Trophoblast cell (in vitro differentiated cells and primary cell): ENCODE results near the gene KIF20A.

Experiments used
- DNase-seq, 2 donors: peaks; one replicate each; pipeline ENCODE4 v3.0.0-alpha.2; 2016
- H2AFZ ChIP-seq: 2 replicates; pipeline ENCODE4 v1.6.1; 2013; ENCODE audit warnings: low read length, moderate library complexity, mild to moderate bottlenecking; ENCODE audit not compliant: insufficient read depth, poor library complexity
- H2AK5ac ChIP-seq: 2 replicates; pipeline ENCODE4 v1.6.1; 2013; ENCODE audit warnings: mild to moderate bottlenecking, low read length
- H2BK120ac ChIP-seq: 2 replicates; pipeline ENCODE4 v1.6.1; 2013; ENCODE audit warnings: low read length, mild to moderate bottlenecking, moderate library complexity; ENCODE audit not compliant: insufficient read depth, poor library complexity
- H2BK12ac ChIP-seq: 2 replicates; pipeline ENCODE4 v1.6.1; 2013; ENCODE audit warnings: mild to moderate bottlenecking, low read length, moderate library complexity
- H2BK5ac ChIP-seq: 2 replicates; pipeline ENCODE4 v1.6.1; 2013; ENCODE audit warnings: low read length, low read depth, moderate library complexity, mild to moderate bottlenecking; ENCODE audit not compliant: poor library complexity
- H3K14ac ChIP-seq: 2 replicates; pipeline ENCODE4 v1.6.1; 2013; ENCODE audit warnings: mild to moderate bottlenecking, low read length
- H3K18ac ChIP-seq: 2 replicates; pipeline ENCODE4 v1.6.1; 2013; ENCODE audit warnings: mild to moderate bottlenecking, low read length
- H3K23ac ChIP-seq: 2 replicates; pipeline ENCODE4 v1.6.1; 2013; ENCODE audit warnings: low read length
- H3K27ac ChIP-seq: 2 replicates; pipeline ENCODE4 v1.5.1; 2013; ENCODE audit warnings: low read depth, mild to moderate bottlenecking, inconsistent platforms, low read length, moderate library complexity
- H3K27me3 ChIP-seq: 2 replicates; pipeline ENCODE4 v1.6.1; 2013; ENCODE audit warnings: inconsistent platforms, mild to moderate bottlenecking, low read length, moderate library complexity; ENCODE audit not compliant: insufficient read depth
- H3K36me3 ChIP-seq, 2 experiments: 1 replicate in 1 of 2; 2 replicates in 1 of 2; pipeline ENCODE4 v1.6.1; 2013; ENCODE audit warnings: low read length in 2 of 2, mild to moderate bottlenecking in 2 of 2, moderate library complexity in 1 of 2; ENCODE audit not compliant: insufficient read depth in 2 of 2, control insufficient read depth in 1 of 2
- H3K4ac ChIP-seq: 2 replicates; pipeline ENCODE4 v1.6.1; 2013; ENCODE audit warnings: low read depth, mild to moderate bottlenecking, low read length, moderate library complexity
- H3K4me1 ChIP-seq, 2 experiments: 1 replicate in 1 of 2; 2 replicates in 1 of 2; pipeline ENCODE4 v1.6.1; 2013; ENCODE audit warnings: low read length in 2 of 2, mild to moderate bottlenecking in 2 of 2, moderate library complexity in 1 of 2; ENCODE audit not compliant: insufficient read depth in 2 of 2, control insufficient read depth in 1 of 2
- H3K4me2 ChIP-seq: 2 replicates; pipeline ENCODE4 v1.6.1; 2013; ENCODE audit warnings: inconsistent platforms, mild to moderate bottlenecking, low read length, moderate library complexity
- H3K4me3 ChIP-seq: 2 replicates; pipeline ENCODE4 v1.5.1; 2013; ENCODE audit warnings: mild to moderate bottlenecking, low read depth, low read length, inconsistent platforms
- H3K79me1 ChIP-seq: one replicate; pipeline ENCODE4 v1.6.1; 2013; ENCODE audit warnings: low read length
- H3K79me2 ChIP-seq: 2 replicates; pipeline ENCODE4 v1.6.1; 2013; ENCODE audit warnings: low read length, mild to moderate bottlenecking; ENCODE audit not compliant: control insufficient read depth, insufficient read depth, poor library complexity
- H3K9ac ChIP-seq: 2 replicates; pipeline ENCODE4 v1.6.1; 2013; ENCODE audit warnings: mild to moderate bottlenecking, low read length
- H3K9me3 ChIP-seq: 2 replicates; pipeline ENCODE4 v1.6.1; 2013; ENCODE audit warnings: low read depth, mild to moderate bottlenecking, control low read depth, inconsistent platforms, low read length; ENCODE audit not compliant: insufficient read depth
- H4K12ac ChIP-seq: 2 replicates; pipeline ENCODE4 v1.6.1; 2013; ENCODE audit warnings: low read depth, mild to moderate bottlenecking, low read length, moderate library complexity
- H4K8ac ChIP-seq: 2 replicates; pipeline ENCODE4 v1.6.1; 2013; ENCODE audit warnings: low read depth, mild to moderate bottlenecking, low read length, moderate library complexity
- H4K91ac ChIP-seq: one replicate; pipeline ENCODE4 v1.6.1; 2013; ENCODE audit warnings: low read depth, mild to moderate bottlenecking, low read length, moderate library complexity
- WGBS: extraction: QIAGEN DNeasy Blood & Tissue Kit; methylation state at CpG from one replicate; pipeline ENCODE4 v1.1.7; 2013; ENCODE audit warnings: missing lambda C conversion rate; ENCODE audit not compliant: insufficient read length, insufficient coverage; ENCODE audit errors: extremely low coverage; 5-methylcytosine and 5-hydroxymethylcytosine counted together

The KIF20A gene

DNA sequence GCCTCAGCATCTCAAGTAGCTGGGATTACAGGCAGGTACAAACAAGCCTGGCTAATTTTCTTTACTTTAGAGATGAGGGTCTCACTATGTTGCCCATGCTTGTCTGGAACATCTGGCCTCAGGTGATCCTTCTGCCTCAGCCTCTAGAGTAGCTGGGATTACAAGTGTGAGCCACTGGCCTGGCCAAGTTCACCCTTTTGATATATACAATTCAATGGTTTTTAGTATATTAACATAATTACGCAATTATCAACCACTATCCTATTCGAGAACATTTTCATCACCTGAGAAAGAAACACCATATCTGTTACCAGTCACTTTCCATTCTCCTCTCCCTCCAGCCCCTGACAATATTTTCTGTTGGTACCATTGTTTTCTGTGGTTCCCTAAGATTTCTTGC, 37.9 kb downstream of the KIF20A start:
- Histone ChIP-seq H3K4ac (no peak overlapping the region), H3K4me3 (no peak overlapping the region), H2AK5ac (no peak overlapping the region), H2BK5ac (no peak overlapping the region), H3K79me1 (peaks cover 3% of the 10 kb centered on the region), H3K9ac (no peak overlapping the region), H2BK120ac (no peak overlapping the region), H3K36me3 (no peaks in the 10 kb centered on the region), H4K8ac (no peak overlapping the region), H3K27me3 (no peaks in the 10 kb centered on the region), H3K18ac (no peak overlapping the region), H3K23ac (no peak overlapping the region), H3K79me2 (peaks cover 4% of the 10 kb centered on the region), H3K14ac (no peak overlapping the region), H4K12ac (no peak overlapping the region), H3K9me3 (no peaks in the 10 kb centered on the region), H3K4me2 (no peak overlapping the region), H2AFZ (no peak overlapping the region), H3K4me1 (no peaks in the 10 kb centered on the region), H4K91ac (no peak overlapping the region), H2BK12ac (no peak overlapping the region), H3K27ac (no peak overlapping the region)
- WGBS, result no CpG with 5 or more reads among the region's 2 CpGs
- no peak for DNase-seq

DNA sequence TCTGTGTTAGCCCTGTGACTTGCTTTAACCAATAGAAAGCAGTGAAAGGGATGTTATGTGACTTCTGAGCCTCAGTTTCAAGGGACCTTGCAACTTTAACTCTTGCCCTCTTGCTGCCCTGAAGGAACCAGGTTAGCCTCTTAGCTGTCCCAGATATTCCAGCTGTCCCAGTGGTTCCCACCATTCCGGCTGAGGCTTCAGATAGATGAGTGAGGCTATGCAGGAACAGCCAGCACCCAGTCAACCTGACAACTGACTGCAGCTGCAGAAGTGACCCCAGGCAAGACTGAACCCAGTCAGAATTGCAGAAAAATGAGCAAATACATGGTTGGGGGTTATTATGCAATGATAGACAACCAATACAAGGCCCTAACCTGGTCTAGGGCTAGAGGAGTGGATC, 44.6 kb downstream of the KIF20A start:
- Histone ChIP-seq H3K4me2 (no peak overlapping the region), H3K36me3 (no peaks in the 10 kb centered on the region), H2BK5ac (no peak overlapping the region), H3K14ac (no peak overlapping the region), H3K23ac (no peak overlapping the region), H3K4me3 (no peak overlapping the region), H3K27ac (no peak overlapping the region), H3K9me3 (no peaks in the 10 kb centered on the region), H3K9ac (no peak overlapping the region), H2BK12ac (no peak overlapping the region), H3K79me2 (no peaks in the 10 kb centered on the region), H4K8ac (no peak overlapping the region), H3K4ac (no peak overlapping the region), H2AFZ (no peak overlapping the region), H2BK120ac (no peak overlapping the region), H3K27me3 (no peaks in the 10 kb centered on the region), H4K91ac (no peak overlapping the region), H3K79me1 (no peaks in the 10 kb centered on the region), H2AK5ac (no peak overlapping the region), H4K12ac (no peak overlapping the region), H3K18ac (no peak overlapping the region), H3K4me1 (no peaks in the 10 kb centered on the region)
- no CpG with 5 or more reads among the region's 1 CpG for WGBS
- no peak for DNase-seq

DNA sequence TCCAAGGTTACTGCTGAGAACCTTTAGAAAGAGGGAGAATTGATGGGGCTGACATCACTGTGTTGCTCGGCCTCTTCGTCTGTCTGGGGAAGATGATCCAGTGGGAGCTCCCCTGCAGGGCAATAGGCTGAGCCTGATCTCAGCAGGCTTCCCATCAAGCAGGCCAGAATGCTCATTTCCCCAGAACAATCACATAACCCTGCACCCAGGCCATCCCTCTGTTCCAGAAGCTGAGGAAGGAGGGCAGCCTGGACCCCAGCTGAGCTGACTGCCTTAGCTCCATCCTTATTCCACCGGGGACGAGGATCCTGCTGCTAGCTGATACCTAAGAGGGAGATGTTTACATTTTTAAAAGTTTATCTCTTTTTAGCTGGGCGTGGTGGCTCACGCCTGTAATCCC, 45.8 kb downstream of the KIF20A start:
- H3K27me3 ChIP-seq, result no peaks in the 10 kb centered on the region
- no peak for DNase-seq
- H4K12ac ChIP-seq, result no peak overlapping the region
- no peak overlapping the region for H2BK5ac ChIP-seq
- H2AK5ac ChIP-seq, result no peak overlapping the region
- no peak overlapping the region for H2BK12ac ChIP-seq
- no peaks in the 10 kb centered on the region for H3K79me2 ChIP-seq
- H3K9ac ChIP-seq, result no peak overlapping the region
- no peak overlapping the region for H3K4me3 ChIP-seq
- no peak overlapping the region for H3K14ac ChIP-seq
- H3K9me3 ChIP-seq, result no peaks in the 10 kb centered on the region
- no CpG with 5 or more reads among the region's 6 CpGs for WGBS
- no peak overlapping the region for H4K8ac ChIP-seq
- no peak overlapping the region for H3K4ac ChIP-seq
- H3K4me1 ChIP-seq, result no peaks in the 10 kb centered on the region
- H3K79me1 ChIP-seq, result no peaks in the 10 kb centered on the region
- H4K91ac ChIP-seq, result no peak overlapping the region
- no peak overlapping the region for H3K4me2 ChIP-seq
- H3K18ac ChIP-seq, result no peak overlapping the region
- H2BK120ac ChIP-seq, result no peak overlapping the region
- H3K23ac ChIP-seq, result no peak overlapping the region
- H2AFZ ChIP-seq, result no peak overlapping the region
- H3K27ac ChIP-seq, result no peak overlapping the region
- H3K36me3 ChIP-seq, result no peaks in the 10 kb centered on the region

DNA sequence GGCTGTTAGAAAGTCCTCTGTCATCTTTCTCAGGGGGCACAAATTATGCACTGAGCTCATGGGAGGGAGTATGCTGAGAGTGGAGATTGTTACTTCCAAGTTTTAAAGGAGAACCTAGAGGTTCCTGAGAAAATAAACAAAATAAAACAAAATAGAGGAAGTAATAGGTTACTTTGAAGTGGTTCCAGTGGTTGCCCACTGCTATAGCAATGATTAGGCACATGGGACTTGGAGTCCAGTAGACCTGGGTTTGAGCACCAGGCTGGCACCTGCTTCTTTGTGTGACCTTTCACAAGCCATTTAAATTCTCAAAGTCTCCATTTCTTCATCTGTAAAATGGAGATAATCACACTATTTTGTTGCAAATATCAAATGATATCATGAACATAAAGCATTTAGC, 48.0 kb downstream of the KIF20A start:
- Histone ChIP-seq H2AFZ (no peak overlapping the region), H3K23ac (no peak overlapping the region), H3K27me3 (no peaks in the 10 kb centered on the region), H3K4me1 (no peaks in the 10 kb centered on the region), H4K8ac (no peak overlapping the region), H3K14ac (no peak overlapping the region), H3K79me1 (no peaks in the 10 kb centered on the region), H3K9ac (no peak overlapping the region), H2BK12ac (no peak overlapping the region), H3K4me3 (no peak overlapping the region), H3K79me2 (no peaks in the 10 kb centered on the region), H2BK120ac (no peak overlapping the region), H3K4ac (no peak overlapping the region), H2AK5ac (no peak overlapping the region), H3K18ac (no peak overlapping the region), H3K36me3 (no peaks in the 10 kb centered on the region), H3K27ac (no peak overlapping the region), H4K91ac (no peak overlapping the region), H2BK5ac (no peak overlapping the region), H3K4me2 (no peak overlapping the region), H4K12ac (no peak overlapping the region), H3K9me3 (no peaks in the 10 kb centered on the region)
- DNase-seq, result no peak

DNA sequence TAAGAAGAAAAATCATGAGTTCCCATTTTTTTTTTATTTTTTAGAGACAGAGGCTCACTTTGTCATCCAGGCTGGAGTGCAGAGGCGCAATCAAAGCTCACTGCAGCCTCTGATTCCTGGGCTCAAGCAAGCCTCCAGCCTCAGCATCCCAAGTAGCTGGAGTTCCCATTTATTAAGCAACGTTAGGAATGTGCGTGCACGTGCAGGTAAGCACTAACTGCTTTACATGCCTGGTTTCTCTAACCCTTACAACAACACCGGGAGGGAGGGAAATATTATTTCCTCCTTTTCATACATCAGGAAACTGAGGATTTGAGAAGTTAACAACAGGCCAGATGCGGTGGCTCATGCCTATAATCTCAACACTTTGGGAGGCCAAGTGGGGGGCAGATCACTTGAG, 50.5 kb downstream of the KIF20A start:
- Histone ChIP-seq H3K27me3 (no peaks in the 10 kb centered on the region), H2BK12ac (no peak overlapping the region), H3K18ac (no peak overlapping the region), H3K23ac (no peak overlapping the region), H3K9me3 (no peaks in the 10 kb centered on the region), H3K4me1 (no peaks in the 10 kb centered on the region), H2BK120ac (no peak overlapping the region), H3K9ac (no peak overlapping the region), H3K36me3 (no peaks in the 10 kb centered on the region), H3K4ac (no peak overlapping the region), H4K8ac (no peak overlapping the region), H3K79me1 (no peaks in the 10 kb centered on the region), H3K27ac (no peak overlapping the region), H2AK5ac (no peak overlapping the region), H3K79me2 (no peaks in the 10 kb centered on the region), H2AFZ (no peak overlapping the region), H3K14ac (no peak overlapping the region), H3K4me3 (no peak overlapping the region), H4K12ac (no peak overlapping the region), H4K91ac (no peak overlapping the region), H3K4me2 (no peak overlapping the region), H2BK5ac (no peak overlapping the region)
- no CpG with 5 or more reads among the region's 6 CpGs for WGBS
- peak; percentile 42 to 71 for DNase-seq
